Thyroid gland (tissue), 4 donors: ENCODE data around the gene KRTAP12-2.
"Not testable (repeated sequence)": the region's sequence is repeated elsewhere in the genome, so short reads cannot be mapped to it uniquely, and the experiment has no call there.

ENCODE experiments used
- CTCF ChIP-seq, 6 experiments: fragments of 200-600 bp in 3 of 6; fragments of 450-650 bp in 3 of 6; sonication (generic) in 3 of 6; IDR thresholded peaks; one replicate each; pipeline ENCODE4 v1.5.1; 2016 to 2019; ENCODE audit warnings: antibody characterized with exemption in 6 of 6, mild to moderate bottlenecking in 2 of 6, inconsistent platforms in 1 of 6, moderate library complexity in 1 of 6
- POLR2A ChIP-seq, 2 donors: fragments of 450-650 bp; IDR thresholded peaks; one replicate each; pipeline ENCODE4 v1.6.1; 2017; ENCODE audit warnings: antibody characterized with exemption in 2 of 2, mild to moderate bottlenecking in 2 of 2, moderate library complexity in 1 of 2

- not testable (repeated sequence) for TF ChIP-seq POLR2A, CTCF (IDR thresholded peaks at IDR 0.05)
Observed at GRCh38 chr21:44646366-44647221, 20.1 kb downstream of the KRTAP12-2 start, which contains the start of gene KRTAP10-11.
